ENCODE data around the gene TMEM201.
"Not testable (repeated sequence)": the region's sequence is repeated elsewhere in the genome, so short reads cannot be mapped to it uniquely, and the experiment has no call there.

The TMEM201 gene

GRCh38 chr1:9612162-9612845 lies 23.6 kb downstream of the TMEM201 start:
- DNase-seq (ENCODE audit: low spot score) = no peak
- Mint-ChIP-seq H3K27ac (no peak overlapping the region), H3K36me3 (ENCODE audit: low read depth) (peaks cover 4% of the 10 kb centered on the region), H3K9me3 (no peaks in the 10 kb centered on the region), H3K4me3 (no peak overlapping the region), H3K27me3 (ENCODE audit: low read depth) (no peaks in the 10 kb centered on the region), H3K4me1 (ENCODE audit: low read depth) (no peaks in the 10 kb centered on the region)

GRCh38 chr1:9612871-9613624 lies 24.3 kb downstream of the TMEM201 start:
- no peaks in the 10 kb centered on the region for H3K9me3 Mint-ChIP-seq

DNA sequence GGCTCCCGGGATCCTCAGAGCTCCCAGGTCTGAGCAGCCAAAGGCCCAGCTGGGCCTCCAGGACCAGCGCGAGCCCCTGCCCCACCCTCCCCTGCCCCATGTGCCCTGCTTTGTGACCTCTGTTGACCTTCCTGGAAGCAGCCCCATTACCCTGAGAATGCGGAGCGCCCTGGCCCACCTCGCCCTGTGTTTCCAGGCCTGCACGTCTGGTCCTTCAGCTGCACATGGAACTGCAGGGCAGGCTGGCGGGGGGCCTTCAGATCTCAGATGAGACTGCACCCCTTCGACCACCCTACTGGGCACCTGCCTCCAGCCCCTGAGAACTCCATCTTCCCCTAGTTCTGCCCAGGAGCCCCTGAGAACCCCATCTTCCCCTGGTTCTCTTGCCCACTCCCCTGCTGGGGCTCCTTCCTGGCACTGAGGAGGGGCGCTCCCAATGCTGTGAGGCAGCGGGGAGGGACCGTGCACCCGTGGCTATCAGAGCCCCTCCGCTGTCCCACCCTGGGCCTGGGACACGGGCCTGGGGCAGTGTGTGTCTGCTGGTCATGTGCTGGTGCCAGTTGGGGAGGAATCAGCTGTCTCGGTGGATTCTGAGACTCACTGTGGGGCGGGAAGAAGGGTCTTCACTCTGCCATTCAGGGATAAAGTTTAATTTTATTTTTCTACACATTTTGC lies 25.1 kb downstream of the TMEM201 start:
- DNase-seq (ENCODE audit: low spot score) = no peak
- H3K9me3 Mint-ChIP-seq = no peaks in the 10 kb centered on the region
- H3K36me3 Mint-ChIP-seq (ENCODE audit: low read depth) = peaks cover 4% of the 10 kb centered on the region
- no peaks in the 10 kb centered on the region for H3K27me3 Mint-ChIP-seq (ENCODE audit: low read depth)
- no peak overlapping the region for H3K27ac Mint-ChIP-seq
- H3K4me1 Mint-ChIP-seq (ENCODE audit: low read depth) = no peaks in the 10 kb centered on the region
- no peak overlapping the region for H3K4me3 Mint-ChIP-seq

More at GRCh38 chr1:9612871-9613624, 24.3 kb downstream of the TMEM201 start:
- no peak for DNase-seq (ENCODE audit: low spot score)
- H3K27ac Mint-ChIP-seq = no peak overlapping the region
- H3K4me3 Mint-ChIP-seq = no peak overlapping the region
- H3K4me1 Mint-ChIP-seq (ENCODE audit: low read depth) = no peaks in the 10 kb centered on the region
- H3K36me3 Mint-ChIP-seq (ENCODE audit: low read depth) = peaks cover 4% of the 10 kb centered on the region
- H3K27me3 Mint-ChIP-seq (ENCODE audit: low read depth) = no peaks in the 10 kb centered on the region

GRCh38 chr1:9615316-9616063 lies 26.8 kb downstream of the TMEM201 start:
- peaks cover 2% of the 10 kb centered on the region for H3K27me3 Mint-ChIP-seq (ENCODE audit: low read depth)
- DNase-seq (ENCODE audit: low spot score) = peak; percentile 39
- H3K27ac Mint-ChIP-seq = no peak overlapping the region
- H3K9me3 Mint-ChIP-seq = no peaks in the 10 kb centered on the region
- no peak overlapping the region for H3K4me3 Mint-ChIP-seq
- no peaks in the 10 kb centered on the region for H3K4me1 Mint-ChIP-seq (ENCODE audit: low read depth)
- H3K36me3 Mint-ChIP-seq (ENCODE audit: low read depth) = peaks cover 4% of the 10 kb centered on the region

GRCh38 chr1:9618909-9619679 lies 30.4 kb downstream of the TMEM201 start:
- no peak overlapping the region for H3K4me3 Mint-ChIP-seq
- no peaks in the 10 kb centered on the region for H3K9me3 Mint-ChIP-seq
- H3K36me3 Mint-ChIP-seq (ENCODE audit: low read depth) = no peaks in the 10 kb centered on the region
- H3K4me1 Mint-ChIP-seq (ENCODE audit: low read depth) = peaks cover 2% of the 10 kb centered on the region
- H3K27me3 Mint-ChIP-seq (ENCODE audit: low read depth) = peaks cover 6% of the 10 kb centered on the region
- no peak overlapping the region for H3K27ac Mint-ChIP-seq
- DNase-seq (ENCODE audit: low spot score) = no peak

DNA sequence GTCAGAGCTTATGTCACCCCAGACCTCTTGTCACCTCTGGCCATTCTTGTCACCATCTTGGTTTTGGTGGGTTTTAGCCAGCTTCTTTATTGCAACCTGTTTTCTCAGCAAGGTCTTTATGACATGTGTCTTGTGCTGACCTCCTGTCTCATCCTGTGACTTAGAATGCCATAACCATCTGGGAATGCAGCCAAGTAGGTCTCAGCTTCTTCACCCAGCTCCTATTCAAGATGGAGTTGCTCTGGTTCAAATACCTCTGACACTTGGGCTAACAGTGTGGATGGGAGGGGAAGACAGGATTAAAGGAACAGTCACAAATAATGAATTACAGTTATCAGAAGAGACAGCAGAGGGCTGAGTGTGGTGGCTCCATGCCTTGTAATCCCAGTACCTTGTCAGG lies 32.3 kb downstream of the TMEM201 start:
- no peaks in the 10 kb centered on the region for H3K9me3 Mint-ChIP-seq
- no peak for DNase-seq (ENCODE audit: low spot score)
- H3K36me3 Mint-ChIP-seq (ENCODE audit: low read depth) = no peaks in the 10 kb centered on the region
- no peak overlapping the region for H3K27ac Mint-ChIP-seq
- peaks cover 9% of the 10 kb centered on the region for H3K4me1 Mint-ChIP-seq (ENCODE audit: low read depth)
- H3K27me3 Mint-ChIP-seq (ENCODE audit: low read depth) = peaks cover 8% of the 10 kb centered on the region
- no peak overlapping the region for H3K4me3 Mint-ChIP-seq

DNA sequence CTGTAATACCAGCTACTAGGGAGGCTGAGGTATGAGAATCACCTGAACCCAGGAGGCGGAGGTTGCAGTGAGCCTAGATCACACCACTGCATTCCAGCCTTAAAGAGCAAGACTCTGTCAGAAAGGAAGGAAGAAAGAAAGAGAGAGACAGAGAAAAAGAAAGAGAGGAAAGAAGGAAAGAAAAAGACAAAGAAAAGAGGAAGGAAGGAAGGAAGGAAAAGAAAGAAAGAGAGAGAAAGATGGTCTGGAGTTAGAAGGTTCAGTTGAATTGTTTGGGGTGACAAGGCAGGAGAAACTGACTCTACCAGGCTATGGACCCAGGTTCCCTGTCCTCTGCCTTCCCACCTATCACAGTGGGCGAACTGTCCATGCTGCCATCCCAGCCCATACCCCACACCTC lies 35.4 kb downstream of the TMEM201 start:
- H3K9me3 Mint-ChIP-seq = no peaks in the 10 kb centered on the region
- no peaks in the 10 kb centered on the region for H3K36me3 Mint-ChIP-seq (ENCODE audit: low read depth)
- no peak for DNase-seq (ENCODE audit: low spot score)
- no peak overlapping the region for H3K4me3 Mint-ChIP-seq
- no peak overlapping the region for H3K27ac Mint-ChIP-seq
- peaks cover 7% of the 10 kb centered on the region for H3K27me3 Mint-ChIP-seq (ENCODE audit: low read depth)
- peaks cover 31% of the 10 kb centered on the region for H3K4me1 Mint-ChIP-seq (ENCODE audit: low read depth)

GRCh38 chr1:9625030-9625429 lies 36.3 kb downstream of the TMEM201 start:
- DNase-seq (ENCODE audit: low spot score); H3K36me3 Mint-ChIP-seq (ENCODE audit: low read depth); H3K27me3 Mint-ChIP-seq (ENCODE audit: low read depth); H3K27ac Mint-ChIP-seq; H3K4me3 Mint-ChIP-seq; H3K9me3 Mint-ChIP-seq: not testable (repeated sequence)
- H3K4me1 Mint-ChIP-seq (ENCODE audit: low read depth) = peaks cover 33% of the 10 kb centered on the region

DNA sequence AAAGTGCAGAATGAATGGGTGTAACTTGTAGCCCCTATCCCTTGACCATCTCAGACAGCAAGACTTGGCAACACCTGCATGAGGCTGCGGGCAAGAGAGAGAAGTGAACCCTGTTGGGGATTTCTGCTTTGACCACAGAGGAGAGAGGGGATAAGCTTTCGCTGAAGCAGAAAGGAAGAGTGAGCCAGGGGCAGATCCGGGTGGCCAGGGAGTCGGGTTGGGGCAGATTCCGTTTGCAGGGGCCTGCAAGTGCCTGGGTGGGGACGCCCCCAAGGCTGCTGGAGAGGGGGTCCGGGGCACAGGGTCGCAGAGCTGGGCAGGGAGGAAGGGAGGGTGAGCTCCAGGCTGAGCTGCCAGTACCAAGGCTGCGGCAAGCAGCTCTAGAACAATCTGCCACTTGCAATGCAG lies 37.5 kb downstream of the TMEM201 start:
- Mint-ChIP-seq H3K36me3 (ENCODE audit: low read depth) (peaks cover 12% of the 10 kb centered on the region), H3K4me3 (peak overlapping the region; percentile 89), H3K9me3 (no peaks in the 10 kb centered on the region), H3K4me1 (ENCODE audit: low read depth) (peaks cover 36% of the 10 kb centered on the region), H3K27ac (peak overlapping the region; percentile 78), H3K27me3 (ENCODE audit: low read depth) (peaks cover 6% of the 10 kb centered on the region)
- peak; percentile 17 for DNase-seq (ENCODE audit: low spot score)

GRCh38 chr1:9628541-9629444 lies 40.1 kb downstream of the TMEM201 start:
- DNase-seq (ENCODE audit: low spot score) = peak; percentile 82

DNA sequence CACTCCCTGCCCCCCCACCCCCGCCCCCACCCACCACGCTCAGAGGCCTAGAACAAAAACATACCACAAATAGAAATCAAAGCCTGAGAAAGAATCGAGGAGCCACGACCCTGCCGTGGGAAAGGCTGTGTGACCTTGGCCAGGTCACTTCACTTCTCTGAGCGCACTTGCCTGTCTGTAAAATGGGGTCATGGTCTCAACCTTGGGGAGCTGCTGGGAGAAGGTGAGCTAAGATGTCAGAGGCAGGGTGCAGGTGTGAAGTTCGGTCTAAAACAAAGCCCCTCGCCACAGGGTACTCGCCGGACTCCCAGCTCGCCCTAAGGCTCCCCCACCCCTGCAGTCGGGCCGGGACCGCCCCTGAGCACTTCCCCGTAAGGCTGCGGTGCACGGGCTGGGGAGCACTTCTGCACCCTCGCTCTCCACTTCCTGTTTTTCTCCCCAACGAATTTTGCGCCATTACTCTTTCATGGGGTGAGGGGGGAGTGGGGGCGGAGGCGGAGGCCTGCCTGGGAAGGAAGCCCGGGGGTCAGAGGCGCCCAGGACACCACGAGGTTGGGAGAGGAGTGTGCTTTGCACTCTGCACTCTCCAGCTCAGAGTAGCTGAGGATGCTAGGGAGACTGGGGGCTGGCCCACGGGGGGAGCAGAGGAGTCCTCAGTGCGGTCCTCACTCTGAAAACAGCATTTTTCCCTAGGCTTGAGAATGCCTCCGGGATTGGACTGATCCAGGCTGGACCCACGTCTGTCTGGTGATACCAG lies 40.9 kb downstream of the TMEM201 start:
- Mint-ChIP-seq H3K27me3 (ENCODE audit: low read depth) (no peaks in the 10 kb centered on the region), H3K9me3 (no peaks in the 10 kb centered on the region), H3K36me3 (ENCODE audit: low read depth) (peaks cover 43% of the 10 kb centered on the region), H3K27ac (peak overlapping the region; percentile 97), H3K4me1 (ENCODE audit: low read depth) (peaks cover 52% of the 10 kb centered on the region), H3K4me3 (peak overlapping the region; percentile 94)
- DNase-seq (ENCODE audit: low spot score) = peak; percentile 86

More at GRCh38 chr1:9628541-9629444, 40.1 kb downstream of the TMEM201 start:
- Mint-ChIP-seq H3K9me3 (no peaks in the 10 kb centered on the region), H3K4me3 (peak overlapping the region; percentile 94), H3K27ac (peak overlapping the region; percentile 97), H3K27me3 (ENCODE audit: low read depth) (peaks cover 4% of the 10 kb centered on the region), H3K36me3 (ENCODE audit: low read depth) (peaks cover 34% of the 10 kb centered on the region), H3K4me1 (ENCODE audit: low read depth) (peaks cover 55% of the 10 kb centered on the region)

Measured in T-helper 2 cell treated with Interferon-gamma antibody and Interleukin-4, amounts not matched to agents 5 μg/mL and 100 μg/mL, for 36 hours (primary cell).